Measurements from ENCODE around the gene CSAG3.
"Not testable (repeated sequence)": the region's sequence is repeated elsewhere in the genome, so short reads cannot be mapped to it uniquely, and the experiment has no call there.

CSAG3 gene

GRCh38 chrX:152758918-152759317 lies at the start of gene CSAG3:
CSAG3 (plus strand) TSS chrX:152759218.
- not testable (repeated sequence) for H3K4me3 ChIP-seq (ENCODE audit: low read depth, low read length)

- not testable (repeated sequence) for H3K4me3 ChIP-seq (ENCODE audit: low read depth, low read length)
Observed at GRCh38 chrX:152713195-152713594, 45.8 kb upstream of the CSAG3 start.

- not testable (repeated sequence) for H3K4me3 ChIP-seq (ENCODE audit: low read depth, low read length)
Observed at GRCh38 chrX:152713815-152714787, 44.9 kb upstream of the CSAG3 start, which contains the start of gene MAGEA2B. MAGEA2B (plus strand) TSS chrX:152714628; CDS start chrX:152717107, 2,479 bp downstream.

GRCh38 chrX:152725409-152725808 lies 33.6 kb upstream of the CSAG3 start:
- TF ChIP-seq CTCF (IDR thresholded peaks at IDR 0.05; ENCODE audit: low read depth, low read length), result no peak
- no peak overlapping the region for H3K4me3 ChIP-seq (ENCODE audit: low read depth, low read length)

- TF ChIP-seq CTCF (IDR thresholded peaks at IDR 0.05; ENCODE audit: low read depth, low read length), result no peak
- peak within 1 kb of the TSS; percentile 41 for H3K4me3 ChIP-seq (ENCODE audit: low read depth, low read length)
Observed at GRCh38 chrX:152733261-152733975, 25.6 kb upstream of the CSAG3 start, which contains the start of the genes CSAG1 and MAGEA12. CSAG1 (minus strand) TSS chrX:152733721; CDS start chrX:152732460, 1,261 bp downstream. MAGEA12 (plus strand) TSS chrX:152733757; CDS start chrX:152736162, 2,405 bp downstream.

- H3K4me3 ChIP-seq (ENCODE audit: low read depth, low read length), result 0 out of 2 replicates have a peak overlapping the region, but pooled peaks have one; percentile 5
Observed at GRCh38 chrX:152734143-152734858, 24.7 kb upstream of the CSAG3 start.

GRCh38 chrX:152735101-152735500 lies 23.9 kb upstream of the CSAG3 start:
- H3K4me3 ChIP-seq (ENCODE audit: low read depth, low read length), result no peak overlapping the region
- TF ChIP-seq CTCF (IDR thresholded peaks at IDR 0.05; ENCODE audit: low read depth, low read length), result no peak

GRCh38 chrX:152735860-152736511 lies 23.0 kb upstream of the CSAG3 start:
- H3K4me3 ChIP-seq (ENCODE audit: low read depth, low read length), result no peak overlapping the region
- no peak for TF ChIP-seq CTCF (IDR thresholded peaks at IDR 0.05; ENCODE audit: low read depth, low read length)

GRCh38 chrX:152736528-152736927 lies 22.5 kb upstream of the CSAG3 start:
- not testable (repeated sequence) for H3K4me3 ChIP-seq (ENCODE audit: low read depth, low read length)

All from WI38 (cell line).